ENCODE results near the gene GTF3C1. TPM values are rescaled to one million over a fixed set of nuclear protein-coding genes. Genes with fewer than 3 reads are reported as not detected.

GTF3C1 gene
- total RNA-seq, 2 donors from 2014 or later, result 53.3 to 70.0 TPM

GRCh38 chr16:27483624-27484023 is 66.1 kb downstream of the GTF3C1 start:
- ATAC-seq, result no peak
- Mint-ChIP-seq H3K9me3 (no peaks in the 10 kb centered on the region), H3K27ac (peak overlapping the region in 1 of 2 donors; percentile 37), H3K36me3 (peaks cover 0 to 9% of the 10 kb centered on the region in 2 donors)
- DNase-seq (ENCODE audit: low spot score in 2 of 2), result no peak

- no peak overlapping the region for H3K27ac Mint-ChIP-seq
- no peak for DNase-seq (ENCODE audit: low spot score in 2 of 2)
- no peak for ATAC-seq
- no peaks in the 10 kb centered on the region for H3K9me3 Mint-ChIP-seq
- H3K36me3 Mint-ChIP-seq, result peaks cover 0 to 9% of the 10 kb centered on the region in 2 donors
Observed at GRCh38 chr16:27483088-27483437, 66.7 kb downstream of the GTF3C1 start.

- ATAC-seq (no peak), DNase-seq (ENCODE audit: low spot score in 2 of 2) (no peak)
- Mint-ChIP-seq H3K36me3 (peaks cover 0 to 9% of the 10 kb centered on the region in 2 donors), H3K9me3 (no peaks in the 10 kb centered on the region), H3K27ac (peak overlapping the region in 1 of 2 donors; percentile 66)
Observed at GRCh38 chr16:27482397-27483087, 67.2 kb downstream of the GTF3C1 start.

GRCh38 chr16:27481282-27481934 is 68.3 kb downstream of the GTF3C1 start:
- H3K36me3 Mint-ChIP-seq, result peaks cover 0 to 9% of the 10 kb centered on the region in 2 donors
- no peak for DNase-seq (ENCODE audit: low spot score in 2 of 2)
- H3K27ac Mint-ChIP-seq, result peak overlapping the region in 1 of 2 donors; percentile 66
- no peaks in the 10 kb centered on the region for H3K9me3 Mint-ChIP-seq
- no peak for ATAC-seq

- Mint-ChIP-seq H3K27ac (no peak overlapping the region), H3K36me3 (peaks cover 0 to 9% of the 10 kb centered on the region in 2 donors), H3K9me3 (no peaks in the 10 kb centered on the region)
- no peak for ATAC-seq
- no peak for DNase-seq (ENCODE audit: low spot score in 2 of 2)
Observed at GRCh38 chr16:27480761-27481160, 69.0 kb downstream of the GTF3C1 start.

- H3K36me3 Mint-ChIP-seq, result peaks cover 0 to under 1% of the 10 kb centered on the region in 2 donors
- DNase-seq (ENCODE audit: low spot score in 2 of 2) (no peak), ATAC-seq (no peak)
- no peak overlapping the region for H3K27ac Mint-ChIP-seq
- H3K9me3 Mint-ChIP-seq, result no peaks in the 10 kb centered on the region
Observed at GRCh38 chr16:27476240-27476639, 73.5 kb downstream of the GTF3C1 start.

- no peak for DNase-seq (ENCODE audit: low spot score in 2 of 2)
- no peak for ATAC-seq
- Mint-ChIP-seq H3K36me3 (peaks cover 0 to 7% of the 10 kb centered on the region in 2 donors), H3K9me3 (no peaks in the 10 kb centered on the region), H3K27ac (peak overlapping the region in 1 of 2 donors; percentile 22)
Observed at GRCh38 chr16:27475561-27475960, 74.2 kb downstream of the GTF3C1 start.

- DNase-seq (ENCODE audit: low spot score in 2 of 2) (no peak), ATAC-seq (no peak)
- peaks cover 0 to 14% of the 10 kb centered on the region in 2 donors for H3K36me3 Mint-ChIP-seq
- peak overlapping the region in 1 of 2 donors; percentile 16 for H3K27ac Mint-ChIP-seq
- no peaks in the 10 kb centered on the region for H3K9me3 Mint-ChIP-seq
Observed at GRCh38 chr16:27474921-27475320, 74.8 kb downstream of the GTF3C1 start.

- Mint-ChIP-seq H3K36me3 (peaks cover 0 to 14% of the 10 kb centered on the region in 2 donors), H3K27ac (peak overlapping the region in 1 of 2 donors; percentile 84), H3K9me3 (no peaks in the 10 kb centered on the region)
- DNase-seq (ENCODE audit: low spot score in 2 of 2) (no peak), ATAC-seq (no peak)
Observed at GRCh38 chr16:27474041-27474440, 75.7 kb downstream of the GTF3C1 start.

GRCh38 chr16:27473101-27473900 is 76.4 kb downstream of the GTF3C1 start:
- DNase-seq (ENCODE audit: low spot score in 2 of 2), result no peak
- ATAC-seq, result no peak
- H3K36me3 Mint-ChIP-seq, result peaks cover under 1 to 15% of the 10 kb centered on the region in 2 donors
- no peaks in the 10 kb centered on the region for H3K9me3 Mint-ChIP-seq
- H3K27ac Mint-ChIP-seq, result peak overlapping the region; percentile 0 to 73

- H3K9me3 Mint-ChIP-seq, result no peaks in the 10 kb centered on the region
- ATAC-seq, result no peak
- peak overlapping the region; percentile 0 to 73 for H3K27ac Mint-ChIP-seq
- H3K36me3 Mint-ChIP-seq, result peaks cover 10 to 21% of the 10 kb centered on the region in 2 donors
- no peak for DNase-seq (ENCODE audit: low spot score in 2 of 2)
Observed at GRCh38 chr16:27472091-27473020, 77.4 kb downstream of the GTF3C1 start.

- no peak for ATAC-seq
- Mint-ChIP-seq H3K36me3 (peaks cover 15 to 21% of the 10 kb centered on the region in 2 donors), H3K27ac (no peak overlapping the region), H3K9me3 (no peaks in the 10 kb centered on the region)
- DNase-seq (ENCODE audit: low spot score in 2 of 2), result no peak
Observed at GRCh38 chr16:27471661-27472060, 78.1 kb downstream of the GTF3C1 start.

GRCh38 chr16:27470567-27471431 is 78.9 kb downstream of the GTF3C1 start:
- no peaks in the 10 kb centered on the region for H3K9me3 Mint-ChIP-seq
- peak overlapping the region in 1 of 2 donors; percentile 90 for H3K27ac Mint-ChIP-seq
- DNase-seq (ENCODE audit: low spot score in 2 of 2), result no peak
- ATAC-seq, result no peak
- peaks cover 15 to 21% of the 10 kb centered on the region in 2 donors for H3K36me3 Mint-ChIP-seq

GRCh38 chr16:27468941-27469531 is 80.7 kb downstream of the GTF3C1 start:
- DNase-seq (ENCODE audit: low spot score in 2 of 2) (no peak), ATAC-seq (no peak)
- peak overlapping the region in 1 of 2 donors; percentile 22 for H3K27ac Mint-ChIP-seq
- peaks cover 15 to 21% of the 10 kb centered on the region in 2 donors for H3K36me3 Mint-ChIP-seq
- no peaks in the 10 kb centered on the region for H3K9me3 Mint-ChIP-seq

- Mint-ChIP-seq H3K9me3 (no peaks in the 10 kb centered on the region), H3K36me3 (peaks cover 15 to 27% of the 10 kb centered on the region in 2 donors), H3K27ac (no peak overlapping the region)
- DNase-seq (ENCODE audit: low spot score in 2 of 2) (no peak), ATAC-seq (no peak)
Observed at GRCh38 chr16:27465483-27465879, 84.2 kb downstream of the GTF3C1 start.
